Lung (tissue), 12 donors: ENCODE measurements around the gene GXYLT2. TPM values are rescaled to one million over a fixed set of nuclear protein-coding genes. Genes with fewer than 3 reads are reported as not detected.

ENCODE experiments used
- ATAC-seq: fragments of 200-7000 bp; cut with Tn5 transposase; one replicate; pipeline ENCODE4 v1.9.1; 2020; ENCODE audit warnings: moderate number of reproducible peaks; ENCODE audit not compliant: insufficient read depth, low FRiP score
- DNase-seq, 3 donors: peaks; one replicate each; pipeline ENCODE4 v3.0.0-alpha.2; 2013 to 2017
- H3K27ac ChIP-seq, 2 donors: one replicate each; pipeline ENCODE4 v1.5.1; 2013; ENCODE audit warnings: mild to moderate bottlenecking in 2 of 2, moderate library complexity in 2 of 2, control low read depth in 1 of 2, inconsistent platforms in 1 of 2, low read depth in 1 of 2, low read length in 1 of 2
- H3K27me3 ChIP-seq, 3 donors: one replicate each; pipeline ENCODE4 v1.5.1; 2013; ENCODE audit warnings: low read length in 2 of 3; ENCODE audit not compliant: control insufficient read depth in 3 of 3, insufficient read depth in 3 of 3
- H3K36me3 ChIP-seq, 4 donors: one replicate each; pipeline ENCODE4 v1.5.1; 2013; ENCODE audit warnings: low read length in 4 of 4, mild to moderate bottlenecking in 1 of 4, moderate library complexity in 1 of 4; ENCODE audit not compliant: control insufficient read depth in 4 of 4, insufficient read depth in 4 of 4
- H3K4me1 ChIP-seq, 5 donors: one replicate each; pipeline ENCODE4 v1.5.1; 2013; ENCODE audit warnings: low read length in 5 of 5, mild to moderate bottlenecking in 2 of 5, moderate library complexity in 1 of 5; ENCODE audit not compliant: control insufficient read depth in 5 of 5, insufficient read depth in 5 of 5
- H3K4me3 ChIP-seq: one replicate; pipeline ENCODE4 v1.5.1; 2013; ENCODE audit warnings: mild to moderate bottlenecking, control low read depth, moderate library complexity
- H3K9ac ChIP-seq, 2 donors: one replicate each; pipeline ENCODE4 v1.5.1; 2013; ENCODE audit warnings: low read length in 2 of 2, control low read depth in 1 of 2; ENCODE audit not compliant: insufficient read depth in 1 of 2
- H3K9me3 ChIP-seq, 4 donors: one replicate each; pipeline ENCODE4 v1.5.1; 2013; ENCODE audit warnings: low read length in 3 of 4, mild to moderate bottlenecking in 1 of 4, moderate library complexity in 1 of 4; ENCODE audit not compliant: control insufficient read depth in 4 of 4, insufficient read depth in 3 of 4
- WGBS, 2 donors: extraction: QIAGEN DNeasy Blood & Tissue Kit; methylation state at CpG; one replicate each; pipeline ENCODE4 v1.1.7; 2013; 5-methylcytosine and 5-hydroxymethylcytosine counted together
- polyA plus RNA-seq, 2 donors: library from polyadenylated mRNA; stranded (reverse); fragments of 200-250 nt; gene quantifications; one replicate each; pipeline ENCODE4 v1.2.1, GENCODE V29; 2013
- total RNA-seq, 2 donors: library from RNA; depleted of rRNA in 1 of 2; stranded (reverse); fragments of >200 nt in 1 of 2; gene quantifications; one replicate each; pipeline ENCODE4 v1.2.1, GENCODE V29; 2014 to 2021
- TF ChIP-seq, protein P1 (sequence below): IDR thresholded peaks from 2 replicates; pipeline ENCODE4 v1.5.1; 2012; ENCODE audit warnings: mild to moderate bottlenecking; ENCODE audit errors: control extremely low read depth, extremely low read depth
- donor health status: control.
- donor health status: control.
- donor health status: Bipolar disorder and iron deficiency.
- donor health status: healthy.
- donor health status: DM: yes; HTN: yes; CAD: no.

GXYLT2 gene
- total and polyA plus RNA-seq, 4 donors, result 0.52 to 46.8 (median 4.8) TPM

DNA sequence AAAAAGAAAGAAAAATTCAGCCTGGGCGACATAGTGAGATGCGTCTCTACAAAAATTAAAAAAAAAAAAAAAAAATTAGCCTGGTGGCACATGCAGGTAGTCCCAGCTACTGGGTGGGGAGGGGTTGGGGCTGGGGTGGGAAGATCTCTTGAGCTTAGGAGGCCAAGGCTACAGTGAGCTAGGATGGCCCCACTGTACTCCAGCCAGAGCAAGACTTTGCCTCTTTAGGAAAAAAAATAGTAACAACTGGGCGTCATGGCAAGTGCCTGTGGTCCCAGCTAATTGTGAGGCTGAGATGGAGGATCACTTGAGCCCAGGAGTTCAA, 84.8 kb downstream of the GXYLT2 start:
- no peak overlapping the region for H3K27ac ChIP-seq
- H3K9me3 ChIP-seq, result no peaks in the 10 kb centered on the region
- TF ChIP-seq, protein P1, sequence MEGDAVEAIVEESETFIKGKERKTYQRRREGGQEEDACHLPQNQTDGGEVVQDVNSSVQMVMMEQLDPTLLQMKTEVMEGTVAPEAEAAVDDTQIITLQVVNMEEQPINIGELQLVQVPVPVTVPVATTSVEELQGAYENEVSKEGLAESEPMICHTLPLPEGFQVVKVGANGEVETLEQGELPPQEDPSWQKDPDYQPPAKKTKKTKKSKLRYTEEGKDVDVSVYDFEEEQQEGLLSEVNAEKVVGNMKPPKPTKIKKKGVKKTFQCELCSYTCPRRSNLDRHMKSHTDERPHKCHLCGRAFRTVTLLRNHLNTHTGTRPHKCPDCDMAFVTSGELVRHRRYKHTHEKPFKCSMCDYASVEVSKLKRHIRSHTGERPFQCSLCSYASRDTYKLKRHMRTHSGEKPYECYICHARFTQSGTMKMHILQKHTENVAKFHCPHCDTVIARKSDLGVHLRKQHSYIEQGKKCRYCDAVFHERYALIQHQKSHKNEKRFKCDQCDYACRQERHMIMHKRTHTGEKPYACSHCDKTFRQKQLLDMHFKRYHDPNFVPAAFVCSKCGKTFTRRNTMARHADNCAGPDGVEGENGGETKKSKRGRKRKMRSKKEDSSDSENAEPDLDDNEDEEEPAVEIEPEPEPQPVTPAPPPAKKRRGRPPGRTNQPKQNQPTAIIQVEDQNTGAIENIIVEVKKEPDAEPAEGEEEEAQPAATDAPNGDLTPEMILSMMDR, result no peak
- peaks cover 0 to 10% (median under 1%) of the 10 kb centered on the region in 4 donors for H3K36me3 ChIP-seq
- no peak overlapping the region for H3K9ac ChIP-seq
- no peaks in the 10 kb centered on the region for H3K27me3 ChIP-seq
- H3K4me3 ChIP-seq, result no peak overlapping the region
- H3K4me1 ChIP-seq, result peaks cover 0 to 4% (median 0%) of the 10 kb centered on the region in 5 donors
- no peak for DNase-seq
- no peak for ATAC-seq
- 87 to 98% methylated on average over 3 of the region's 3 CpGs for WGBS, 2 donors

- no peak for ATAC-seq
- Histone ChIP-seq H3K9me3 (no peaks in the 10 kb centered on the region), H3K27ac (no peak overlapping the region), H3K4me3 (no peak overlapping the region), H3K27me3 (no peaks in the 10 kb centered on the region), H3K36me3 (peaks cover 0 to 9% (median 0%) of the 10 kb centered on the region in 4 donors), H3K9ac (no peak overlapping the region), H3K4me1 (peaks cover 0 to 4% (median 0%) of the 10 kb centered on the region in 5 donors)
- 56 to 66% methylated on average over 7 of the region's 7 CpGs for WGBS, 2 donors
- TF ChIP-seq, protein P1, result no peak
- DNase-seq, result no peak
Observed at GRCh38 chr3:72973031-72973723, 85.3 kb downstream of the GXYLT2 start.

GRCh38 chr3:72973786-72974185, 85.9 kb downstream of the GXYLT2 start:
- no peak overlapping the region for H3K4me3 ChIP-seq
- peaks cover 0 to 4% (median 0%) of the 10 kb centered on the region in 5 donors for H3K4me1 ChIP-seq
- no peak for DNase-seq
- no peaks in the 10 kb centered on the region for H3K9me3 ChIP-seq
- TF ChIP-seq, protein P1, result no peak
- H3K36me3 ChIP-seq, result peaks cover 0 to 9% (median 0%) of the 10 kb centered on the region in 4 donors
- 96 to 98% methylated on average over 2 of the region's 2 CpGs for WGBS, 2 donors
- no peak overlapping the region for H3K27ac ChIP-seq
- no peak for ATAC-seq
- H3K27me3 ChIP-seq, result no peaks in the 10 kb centered on the region
- no peak overlapping the region for H3K9ac ChIP-seq

- H3K9ac ChIP-seq, result no peak overlapping the region
- no peak for ATAC-seq
- H3K27ac ChIP-seq, result no peak overlapping the region
- H3K27me3 ChIP-seq, result no peaks in the 10 kb centered on the region
- H3K4me1 ChIP-seq, result peaks cover 0 to 4% (median 0%) of the 10 kb centered on the region in 5 donors
- H3K9me3 ChIP-seq, result no peaks in the 10 kb centered on the region
- 88 to 91% methylated on average over 4 of the region's 4 CpGs for WGBS, 2 donors
- no peak overlapping the region for H3K4me3 ChIP-seq
- TF ChIP-seq, protein P1, result no peak
- no peak for DNase-seq
- H3K36me3 ChIP-seq, result peaks cover 0 to 4% (median 0%) of the 10 kb centered on the region in 4 donors
Observed at GRCh38 chr3:72974956-72975355, 87.1 kb downstream of the GXYLT2 start.
